Measurements from ENCODE around the gene FUT3. TPM values are rescaled to one million over a fixed set of nuclear protein-coding genes. Genes with fewer than 3 reads are reported as not detected.

Gene FUT3
- polyA plus RNA-seq, 1 donor (not counting 4 experiments of a cell fraction or from before 2014, with no cell fraction given): 2.9 TPM

GRCh38 chr19:5826531-5827341, 24.5 kb downstream of the FUT3 start:
- Histone ChIP-seq H3K4me2 (ENCODE audit: control insufficient read depth, extremely low read depth, insufficient read depth, low read depth, low read length) (peak overlapping the region; percentile 5), H3K9ac (ENCODE audit: control insufficient read depth, extremely low read depth, insufficient read depth, low read length) (no peak overlapping the region), H3K9me3 (ENCODE audit: control insufficient read depth, low read depth, low read length) (no peaks in the 10 kb centered on the region), H3K79me2 (ENCODE audit: control insufficient read depth, insufficient read depth, low read length) (no peaks in the 10 kb centered on the region), H3K4me1 (ENCODE audit: control insufficient read depth, extremely low read depth, insufficient read depth, low read length) (no peaks in the 10 kb centered on the region), H3K9me1 (ENCODE audit: control insufficient read depth, extremely low read depth, insufficient read depth, low read length) (no peaks in the 10 kb centered on the region), H3K27ac (ENCODE audit: control insufficient read depth, insufficient read depth, low read length) (no peak overlapping the region), H4K20me1 (ENCODE audit: control insufficient read depth, extremely low read depth, insufficient read depth, low read length) (no peaks in the 10 kb centered on the region), H2AFZ (ENCODE audit: control insufficient read depth, low read length) (no peak overlapping the region), H3K27me3 (ENCODE audit: control insufficient read depth, extremely low read depth, insufficient read depth, low read length) (peaks cover 21% of the 10 kb centered on the region), H3K36me3 (ENCODE audit: control insufficient read depth in 2 of 2, extremely low read depth in 1 of 2, insufficient read depth in 2 of 2, low read length in 2 of 2) (no peaks in the 10 kb centered on the region), H3K4me3 (ENCODE audit: control insufficient read depth in 2 of 3, extremely low read depth in 1 of 3, insufficient read depth in 2 of 3, low read depth in 1 of 3, low read length in 3 of 3) (no peak overlapping the region)
- FAIRE-seq: no peak
- DNase-seq (ENCODE audit: low read depth, low spot score): no peak
- dilution Hi-C loops (cut with MboI; ENCODE audit: extremely low pct_ligation_motif_present, low sequenced_read_pairs): no loop called here
- no peak for TF ChIP-seq EZH2 (IDR thresholded peaks at IDR 0.05; ENCODE audit: low read length)
- TF ChIP-seq CTCF (optimal IDR thresholded peaks at IDR 0.05 in 1 of 3, IDR thresholded peaks at IDR 0.05 in 1 of 3, conservative IDR thresholded peaks at IDR 0.05 in 1 of 3; ENCODE audit: extremely low read depth in 1 of 3, insufficient read depth in 2 of 3, low read length in 3 of 3): peak in 2 of 3 experiments; percentile 27 to 35

GRCh38 chr19:5825178-5825577, 26.1 kb downstream of the FUT3 start:
- TF ChIP-seq CTCF (optimal IDR thresholded peaks at IDR 0.05 in 1 of 3, IDR thresholded peaks at IDR 0.05 in 1 of 3, conservative IDR thresholded peaks at IDR 0.05 in 1 of 3; ENCODE audit: extremely low read depth in 1 of 3, insufficient read depth in 2 of 3, low read length in 3 of 3): no peak
- TF ChIP-seq EZH2 (IDR thresholded peaks at IDR 0.05; ENCODE audit: low read length): no peak
- dilution Hi-C loops (cut with MboI; ENCODE audit: extremely low pct_ligation_motif_present, low sequenced_read_pairs): no loop called here
- DNase-seq (ENCODE audit: low read depth, low spot score) (no peak), FAIRE-seq (no peak)
- Histone ChIP-seq H3K9me1 (ENCODE audit: control insufficient read depth, extremely low read depth, insufficient read depth, low read length) (no peaks in the 10 kb centered on the region), H3K4me1 (ENCODE audit: control insufficient read depth, extremely low read depth, insufficient read depth, low read length) (no peaks in the 10 kb centered on the region), H3K4me2 (ENCODE audit: control insufficient read depth, extremely low read depth, insufficient read depth, low read depth, low read length) (no peak overlapping the region), H3K79me2 (ENCODE audit: control insufficient read depth, insufficient read depth, low read length) (no peaks in the 10 kb centered on the region), H4K20me1 (ENCODE audit: control insufficient read depth, extremely low read depth, insufficient read depth, low read length) (no peaks in the 10 kb centered on the region), H3K27me3 (ENCODE audit: control insufficient read depth, extremely low read depth, insufficient read depth, low read length) (peaks cover 21% of the 10 kb centered on the region), H3K27ac (ENCODE audit: control insufficient read depth, insufficient read depth, low read length) (no peak overlapping the region), H3K36me3 (ENCODE audit: control insufficient read depth in 2 of 2, extremely low read depth in 1 of 2, insufficient read depth in 2 of 2, low read length in 2 of 2) (no peaks in the 10 kb centered on the region), H3K9me3 (ENCODE audit: control insufficient read depth, low read depth, low read length) (no peaks in the 10 kb centered on the region), H3K4me3 (ENCODE audit: control insufficient read depth in 2 of 3, extremely low read depth in 1 of 3, insufficient read depth in 2 of 3, low read depth in 1 of 3, low read length in 3 of 3) (no peak overlapping the region), H2AFZ (ENCODE audit: control insufficient read depth, low read length) (no peak overlapping the region), H3K9ac (ENCODE audit: control insufficient read depth, extremely low read depth, insufficient read depth, low read length) (no peak overlapping the region)

All from keratinocyte (primary cell).